WTC11 (cell line): Measurements from ENCODE around the gene KPNA3.

Experiments used
- CTCF ChIP-seq: fragments of 200-600 bp; IDR thresholded peaks from 2 replicates; pipeline ENCODE4 v1.8.0; 2022; ENCODE audit warnings: antibody characterized with exemption
- E2F1 ChIP-seq: sonication (generic); formaldehyde crosslinking; IDR thresholded peaks from 2 replicates; pipeline ENCODE4 v1.8.0; 2022; ENCODE audit warnings: mild to moderate bottlenecking, missing genetic modification reagents

GRCh38 chr13:49731766-49732165 lies 60.7 kb downstream of the KPNA3 start:
- TF ChIP-seq CTCF, result no peak
- TF ChIP-seq E2F1 (CRISPR knock-in tag), result no peak
